Gastrocnemius medialis (tissue), 4 donors: ENCODE data around the gene GGACT.

Experiments
- POLR2A ChIP-seq, 2 donors: fragments of 450-650 bp; IDR thresholded peaks; one replicate each; pipeline ENCODE4 v1.6.1; 2017; ENCODE audit warnings: antibody characterized with exemption in 2 of 2, mild to moderate bottlenecking in 2 of 2, moderate library complexity in 2 of 2
- TF ChIP-seq, protein P1 (sequence below), 5 experiments: fragments of 450-650 bp in 3 of 5; fragments of 200-600 bp in 2 of 5; sonication (generic) in 2 of 5; IDR thresholded peaks in 4 of 5; conservative IDR thresholded peaks in 1 of 5; 1 replicate in 4 of 5; 2 replicates in 1 of 5; pipeline ENCODE4 v1.5.1; 2016 to 2019; ENCODE audit warnings: antibody characterized with exemption in 5 of 5, mild to moderate bottlenecking in 3 of 5, moderate library complexity in 3 of 5

- TF ChIP-seq, protein P1, sequence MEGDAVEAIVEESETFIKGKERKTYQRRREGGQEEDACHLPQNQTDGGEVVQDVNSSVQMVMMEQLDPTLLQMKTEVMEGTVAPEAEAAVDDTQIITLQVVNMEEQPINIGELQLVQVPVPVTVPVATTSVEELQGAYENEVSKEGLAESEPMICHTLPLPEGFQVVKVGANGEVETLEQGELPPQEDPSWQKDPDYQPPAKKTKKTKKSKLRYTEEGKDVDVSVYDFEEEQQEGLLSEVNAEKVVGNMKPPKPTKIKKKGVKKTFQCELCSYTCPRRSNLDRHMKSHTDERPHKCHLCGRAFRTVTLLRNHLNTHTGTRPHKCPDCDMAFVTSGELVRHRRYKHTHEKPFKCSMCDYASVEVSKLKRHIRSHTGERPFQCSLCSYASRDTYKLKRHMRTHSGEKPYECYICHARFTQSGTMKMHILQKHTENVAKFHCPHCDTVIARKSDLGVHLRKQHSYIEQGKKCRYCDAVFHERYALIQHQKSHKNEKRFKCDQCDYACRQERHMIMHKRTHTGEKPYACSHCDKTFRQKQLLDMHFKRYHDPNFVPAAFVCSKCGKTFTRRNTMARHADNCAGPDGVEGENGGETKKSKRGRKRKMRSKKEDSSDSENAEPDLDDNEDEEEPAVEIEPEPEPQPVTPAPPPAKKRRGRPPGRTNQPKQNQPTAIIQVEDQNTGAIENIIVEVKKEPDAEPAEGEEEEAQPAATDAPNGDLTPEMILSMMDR (IDR thresholded peaks at IDR 0.05 in 4 of 5, conservative IDR thresholded peaks at IDR 0.05 in 1 of 5) = no peak
- no peak for TF ChIP-seq POLR2A (IDR thresholded peaks at IDR 0.05)
These were observed 65.2 kb downstream of the GGACT start for GRCh38 chr13:100523411-100523810.
